HG02623 (cell line): ENCODE results near the gene THBS4.
"Not testable (repeated sequence)": the region's sequence is repeated elsewhere in the genome, so short reads cannot be mapped to it uniquely, and the experiment has no call there.

Experiments
- ATAC-seq: cut with Tn5 transposase; IDR thresholded peaks from one replicate; pipeline ENCODE4 v1.9.1; 2021; ENCODE audit warnings: moderate library complexity; ENCODE audit not compliant: unreplicated experiment

The THBS4 gene

GRCh38 chr5:80111376-80111990 lies 76.3 kb downstream of the THBS4 start:
- ATAC-seq: not testable (repeated sequence)

DNA sequence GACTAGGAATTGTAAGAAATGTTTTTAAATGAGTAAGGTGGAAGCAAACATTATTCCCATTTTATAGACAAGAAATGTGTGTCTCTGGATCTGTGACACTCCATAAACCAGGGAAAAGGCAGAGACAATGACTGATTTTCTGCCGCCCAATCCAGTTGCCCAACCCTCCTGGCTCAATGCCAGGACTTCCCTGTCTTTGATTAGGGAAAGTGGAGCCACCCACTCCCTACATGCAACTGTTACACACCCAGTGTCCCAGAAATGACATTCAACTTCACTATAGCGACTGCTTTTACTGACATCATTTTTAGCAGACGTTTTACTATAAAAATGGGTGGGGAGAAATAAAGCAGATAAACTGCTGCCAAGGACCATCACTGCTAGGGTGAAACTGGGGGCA lies 79.7 kb downstream of the THBS4 start:
- ATAC-seq: no peak

GRCh38 chr5:80116000-80116399 lies 80.9 kb downstream of the THBS4 start:
- no peak for ATAC-seq

GRCh38 chr5:80116465-80116864 lies 81.3 kb downstream of the THBS4 start:
- ATAC-seq: no peak

DNA sequence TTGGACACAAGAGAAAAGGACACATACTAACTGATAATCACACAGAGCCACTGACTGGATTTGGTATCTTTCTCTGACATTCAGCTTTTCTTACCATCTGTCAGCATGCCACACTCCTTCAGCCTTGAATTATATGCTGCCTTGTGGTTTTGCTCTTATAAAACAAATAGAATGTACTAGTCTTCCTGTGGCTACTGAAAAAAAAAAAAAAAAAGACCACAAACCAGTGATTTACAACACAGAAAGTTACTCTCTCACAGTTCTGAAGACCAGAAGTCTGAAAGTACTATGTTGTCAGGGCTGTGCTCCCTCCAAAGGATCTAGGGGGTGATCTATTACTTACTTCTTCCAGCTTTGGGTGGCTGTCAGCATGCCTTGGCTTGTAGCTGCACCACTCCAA lies 82.3 kb downstream of the THBS4 start:
- ATAC-seq: no peak

- no peak for ATAC-seq
These were observed 84.2 kb downstream of the THBS4 start for GRCh38 chr5:80119372-80119771.

GRCh38 chr5:80122579-80122978 lies 87.4 kb downstream of the THBS4 start:
- ATAC-seq: no peak

DNA sequence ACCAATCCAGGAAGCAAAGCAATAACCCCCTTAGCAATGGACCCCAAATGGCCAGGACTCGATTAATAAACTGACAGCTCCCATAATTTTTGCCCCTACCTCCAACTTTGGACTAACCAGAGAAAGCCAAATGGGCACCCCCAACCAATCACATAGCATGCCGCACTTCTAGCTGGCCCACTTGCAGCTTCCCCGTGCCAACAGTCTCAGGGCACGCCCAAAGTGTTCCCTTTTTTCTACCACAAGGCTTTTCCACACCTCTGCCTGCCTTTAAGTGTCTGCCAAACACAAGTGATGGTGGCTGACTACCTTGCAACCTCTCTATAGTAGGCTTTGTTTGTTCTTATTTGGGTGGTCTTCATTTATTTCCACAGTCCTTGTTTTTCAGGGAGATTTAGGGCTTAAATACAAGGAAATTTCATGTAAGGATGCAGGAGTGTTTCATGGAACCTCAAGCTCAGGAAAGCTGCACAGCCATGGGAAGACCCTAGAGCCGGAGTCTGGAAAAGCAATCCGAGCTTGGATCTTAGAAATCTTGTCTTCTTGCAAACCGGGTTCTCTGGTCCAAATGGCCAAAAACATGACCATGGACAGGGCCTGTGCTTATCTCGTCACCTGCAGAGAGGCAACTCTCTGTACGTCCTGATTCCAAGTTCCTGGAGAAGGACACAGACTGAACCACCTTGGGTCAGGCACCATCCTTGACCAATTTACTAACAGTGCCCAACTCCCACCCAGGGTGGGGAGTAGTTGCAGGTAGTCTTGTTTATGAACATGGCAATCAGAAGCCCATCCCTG lies 89.2 kb downstream of the THBS4 start:
- no peak for ATAC-seq

GRCh38 chr5:80125022-80125961 lies 90.1 kb downstream of the THBS4 start:
- peak; percentile 73 for ATAC-seq

DNA sequence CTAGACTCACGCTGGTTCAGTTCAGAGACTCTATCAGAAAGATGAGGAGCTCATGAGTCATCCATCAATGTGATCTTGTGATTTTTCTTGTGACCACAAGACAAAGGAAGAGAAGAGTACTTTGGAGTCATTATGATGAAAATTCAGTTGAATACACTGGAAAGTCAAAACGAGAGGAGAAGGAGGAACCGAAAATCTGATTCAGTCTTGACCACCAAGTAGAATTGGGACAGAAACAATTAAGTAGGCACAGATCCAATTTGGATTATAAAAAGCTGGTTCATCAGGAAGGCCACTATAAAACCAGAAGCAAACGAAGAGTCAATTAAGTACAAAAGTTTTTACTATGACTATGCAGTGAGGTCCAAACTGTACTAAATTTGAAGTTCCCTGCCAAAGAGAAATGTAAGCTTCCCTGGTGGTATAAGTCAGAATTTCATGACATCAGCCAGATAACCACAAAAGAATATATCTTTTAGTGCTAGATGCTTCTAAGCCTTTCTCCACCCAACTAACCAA lies 90.9 kb downstream of the THBS4 start:
- ATAC-seq: peak; percentile 57

GRCh38 chr5:80127116-80127552 lies 92.0 kb downstream of the THBS4 start:
- ATAC-seq: no peak

GRCh38 chr5:80128141-80128540 lies 93.0 kb downstream of the THBS4 start:
- ATAC-seq: no peak

DNA sequence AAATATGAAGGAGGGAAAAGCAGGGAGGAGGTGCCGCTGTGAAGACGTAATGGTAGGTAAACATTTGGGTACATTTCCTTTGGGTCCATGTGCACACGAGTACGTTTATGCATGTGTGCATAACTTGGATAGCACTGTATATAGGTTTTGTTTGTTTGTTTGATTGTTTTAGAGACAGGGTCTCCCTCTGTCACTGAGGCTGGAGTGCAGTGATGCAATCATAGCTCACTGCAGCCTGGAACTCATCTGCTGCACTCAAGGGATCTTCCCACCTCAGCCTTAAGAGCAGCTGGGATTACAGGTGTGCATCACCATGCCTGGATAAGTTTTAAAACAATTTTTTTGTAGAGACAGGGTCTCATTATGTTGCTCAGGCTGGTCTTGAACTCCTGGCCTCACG lies 94.0 kb downstream of the THBS4 start:
- no peak for ATAC-seq
